Inflammatory macrophage treated with lipopolysaccharide for 4 hours (primary cell): ENCODE results near the gene OR4C3.
"Not testable (repeated sequence)": the region's sequence is repeated elsewhere in the genome, so short reads cannot be mapped to it uniquely, and the experiment has no call there.

ENCODE experiments used
- DNase-seq: peaks from one replicate; pipeline ENCODE4 v3.0.0-alpha.2; 2020

Gene OR4C3

GRCh38 chr11:48324620-48325019, at the start of gene OR4C3:
Gene OR4C3 (plus strand): TSS chr11:48324920. CDS start chr11:48325022, 102 bp downstream.
- DNase-seq = not testable (repeated sequence)

DNA sequence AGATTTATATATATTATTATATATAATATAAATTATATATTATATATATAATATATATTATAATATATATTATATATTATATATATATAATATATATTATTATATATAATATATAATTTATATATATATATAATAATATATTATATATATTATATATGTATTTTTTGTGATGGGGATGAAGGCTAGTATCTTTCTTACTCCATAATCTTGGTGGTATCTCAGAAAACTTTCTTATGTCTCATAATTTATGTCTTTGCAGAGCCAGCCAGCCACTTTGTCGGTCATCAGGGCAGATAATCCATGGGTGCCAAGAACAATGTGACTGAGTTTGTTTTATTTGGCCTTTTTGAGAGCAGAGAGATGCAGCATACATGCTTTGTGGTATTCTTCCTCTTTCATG, 18.8 kb upstream of the OR4C3 start, which contains the start of gene OR4S1:
OR4S1 (plus strand) TSS at position 301 of the 400 bp plus-strand sequence; CDS start at position 301, 0 bp downstream.
- DNase-seq = no peak

DNA sequence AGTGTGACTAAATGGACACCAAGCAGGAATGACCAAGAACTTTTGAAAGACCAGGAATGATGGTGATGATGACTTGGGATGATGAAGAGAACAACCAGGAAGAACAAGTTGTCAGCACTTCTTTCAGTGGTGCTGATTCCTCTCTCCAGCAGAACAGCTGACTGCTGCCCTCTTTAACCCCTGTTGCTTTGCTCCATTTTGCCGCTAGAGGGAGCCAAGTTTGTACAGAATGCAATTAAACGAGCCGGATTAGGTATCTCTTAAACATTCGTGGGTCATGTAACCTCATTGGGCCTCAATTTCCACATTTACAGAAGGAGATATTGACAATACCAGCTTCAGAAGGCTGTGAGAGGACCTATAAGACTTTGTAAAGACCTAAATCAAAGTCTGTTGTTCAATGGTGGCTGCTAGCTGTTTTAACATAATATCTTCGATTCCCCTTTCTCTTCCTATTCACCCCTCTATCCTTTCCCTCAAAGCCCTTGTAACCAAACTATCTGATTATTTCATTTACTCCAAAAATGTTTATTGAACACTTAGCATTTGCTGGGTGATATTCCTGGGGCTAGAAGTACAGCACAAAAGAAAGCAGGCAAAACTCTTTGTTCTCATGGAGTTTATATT, 16.8 kb upstream of the OR4C3 start:
- peak; percentile 57 for DNase-seq

DNA sequence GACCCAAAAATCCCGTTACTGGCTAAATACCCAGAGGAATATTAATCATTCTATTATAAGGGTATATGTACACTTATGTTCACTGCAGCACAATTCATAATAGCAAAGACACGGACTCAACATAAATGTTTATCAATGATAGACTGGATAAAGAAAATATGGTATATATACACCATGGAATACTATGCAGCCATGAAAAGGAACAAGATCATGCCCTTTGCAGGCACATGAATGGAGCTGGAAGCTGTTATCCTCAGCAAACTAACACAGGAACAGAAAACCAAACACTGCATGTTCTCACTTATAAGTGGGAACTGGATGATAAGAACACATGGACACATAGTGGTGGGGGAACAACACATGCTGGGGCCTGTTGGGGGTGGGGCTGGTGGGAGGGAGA, 11.1 kb upstream of the OR4C3 start:
- not testable (repeated sequence) for DNase-seq

DNA sequence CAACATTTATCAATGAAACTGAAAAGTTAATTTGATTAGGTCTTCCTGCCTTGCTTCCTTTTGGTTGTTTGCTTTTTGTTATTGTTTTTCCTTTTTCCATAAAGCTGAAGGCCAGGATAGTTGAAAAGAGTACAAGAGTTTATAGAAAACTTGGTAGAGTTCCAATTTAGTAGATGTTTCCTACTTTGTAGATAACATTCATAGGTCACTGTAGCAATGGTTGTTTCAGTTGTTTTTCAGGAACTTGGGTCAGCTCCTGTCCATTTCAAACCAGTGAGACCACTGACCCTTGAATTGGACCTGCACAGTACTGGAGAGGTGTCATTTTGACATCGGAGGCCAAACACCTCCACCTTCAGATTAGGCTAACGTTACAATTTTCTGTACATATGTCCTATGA, 4.9 kb upstream of the OR4C3 start:
- DNase-seq = not testable (repeated sequence)

DNA sequence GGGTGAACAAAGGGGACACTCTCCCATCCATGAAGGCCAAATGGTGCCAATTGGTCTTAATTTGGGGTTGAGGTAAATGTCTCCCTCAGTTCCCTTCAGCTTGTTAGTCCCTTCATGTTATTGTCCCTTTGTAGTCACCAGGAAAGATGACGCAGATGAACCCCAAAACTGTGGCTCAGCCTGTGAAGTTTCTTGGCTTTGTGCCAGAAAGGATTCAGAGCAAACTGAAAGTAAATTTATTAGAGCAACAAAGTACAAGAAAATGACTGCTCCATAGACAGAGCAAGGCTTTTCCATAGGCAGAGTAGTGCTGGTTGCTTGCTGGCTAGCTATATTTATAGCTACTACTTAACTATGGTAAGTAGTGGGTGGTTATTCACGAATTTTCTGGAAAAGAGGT, 16.7 kb downstream of the OR4C3 start:
- no peak for DNase-seq

GRCh38 chr11:48342505-48342904, 17.8 kb downstream of the OR4C3 start:
- not testable (repeated sequence) for DNase-seq

- DNase-seq = not testable (repeated sequence)
Measured at GRCh38 chr11:48346286-48346685, 21.6 kb downstream of the OR4C3 start.

- no peak for DNase-seq
Measured at GRCh38 chr11:48354013-48354412, 29.3 kb downstream of the OR4C3 start.

- DNase-seq = no peak
Measured at GRCh38 chr11:48354677-48355076, 30.0 kb downstream of the OR4C3 start.

- DNase-seq = not testable (repeated sequence)
Measured at GRCh38 chr11:48361289-48361688, 36.6 kb downstream of the OR4C3 start.

DNA sequence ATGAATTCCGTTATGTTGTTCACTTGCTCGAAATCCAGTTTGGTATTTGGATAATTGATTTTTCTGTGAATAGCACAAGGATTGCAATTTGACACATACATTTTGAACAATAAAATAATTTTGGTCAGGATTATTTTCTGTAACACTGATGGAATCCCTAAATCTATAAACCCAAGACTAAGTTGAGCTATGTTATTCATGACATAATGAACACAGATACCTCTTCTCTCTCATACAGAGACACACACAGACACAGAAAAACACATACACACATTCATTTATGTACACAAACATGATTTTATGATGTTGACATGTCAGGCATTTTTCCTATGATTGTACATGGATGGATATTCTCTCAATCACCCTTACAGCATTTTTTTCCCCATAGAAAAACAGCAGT, 41.6 kb downstream of the OR4C3 start, which contains the start of gene OR4C5:
OR4C5 (minus strand) TSS at position 101 of the 400 bp plus-strand sequence; CDS start at position 101, 0 bp downstream.
- DNase-seq = no peak
